Activated naive CD4-positive, alpha-beta T cell treated with anti-CD3 and anti-CD28 coated beads for 36 hours (primary cell): ENCODE results near the gene ATP12A. TPM values are rescaled to one million over a fixed set of nuclear protein-coding genes. Genes with fewer than 3 reads are reported as not detected.
A peak's percentile ranks its signal among the peaks of the same experiment; 100 is the strongest.

Source experiments
- CTCF ChIA-PET: fragments of 350-600 bp; sonication (Branson Sonifier 250); formaldehyde crosslinking; loops from one replicate; lab custom pipeline; 2021; ENCODE audit warnings: antibody characterized with exemption; lab: Charles Lee
- DNase-seq: peaks from one replicate; pipeline ENCODE4 v3.0.0-alpha.2; 2020
- H3K27ac Mint-ChIP-seq: one replicate; pipeline ENCODE4 v1.8.0; 2021; ENCODE audit warnings: mild to moderate bottlenecking, mixed read lengths
- H3K27me3 Mint-ChIP-seq: one replicate; pipeline ENCODE4 v1.8.0; 2021; ENCODE audit warnings: low read depth, mixed read lengths
- H3K36me3 Mint-ChIP-seq: one replicate; pipeline ENCODE4 v1.8.0; 2021; ENCODE audit warnings: low read depth, mixed read lengths
- H3K4me1 Mint-ChIP-seq: one replicate; pipeline ENCODE4 v1.8.0; 2021; ENCODE audit warnings: low read depth, mixed read lengths
- H3K4me3 Mint-ChIP-seq: one replicate; pipeline ENCODE4 v1.8.0; 2021; ENCODE audit warnings: mild to moderate bottlenecking, moderate library complexity, mixed read lengths
- H3K9me3 Mint-ChIP-seq: one replicate; pipeline ENCODE4 v1.8.0; 2021; ENCODE audit warnings: mixed read lengths
- intact Hi-C: fragments of 100-400 bp; cut with micrococcal nuclease; formaldehyde crosslinking; loops from one replicate; pipeline ENCODE4 v1.15.1; 2023
- total RNA-seq, 2 experiments: library from RNA; stranded (reverse); gene quantifications; one replicate each; pipeline ENCODE4 v1.2.3, GENCODE V29; 2021

ATP12A gene
- total RNA-seq, 2 experiments from 2014 or later = 0.05 TPM; not detected in 1

DNA sequence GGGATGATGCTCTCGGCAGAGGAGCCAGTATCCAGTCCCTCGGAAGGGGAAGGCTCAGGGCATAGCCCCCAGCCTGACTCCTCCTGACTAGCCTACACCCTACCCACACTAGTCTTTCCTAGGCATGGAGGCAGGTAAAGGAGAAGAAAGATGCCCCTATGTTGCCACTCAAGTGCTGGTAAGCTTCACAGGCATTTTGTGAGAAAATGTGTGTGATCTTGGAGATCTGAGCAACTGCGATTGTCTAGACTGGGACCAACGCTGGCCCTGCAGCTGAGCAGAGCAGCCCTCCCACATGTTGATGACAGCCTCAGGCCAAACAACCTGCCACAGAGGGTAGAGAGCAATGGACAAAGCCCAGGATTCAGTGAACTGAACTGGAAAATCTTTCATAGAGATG, 11.7 kb upstream of the ATP12A start:
- CTCF ChIA-PET = interaction anchor here (0.8 to 2.1 kb wide), 4 partner anchors 14 to 63 kb away, joined by 3 to 10 read pairs (median 4); no protein-coding TSS in a partner anchor
- Mint-ChIP-seq H3K4me3 (no peak overlapping the region), H3K4me1 (peaks cover 10% of the 10 kb centered on the region), H3K36me3 (no peaks in the 10 kb centered on the region), H3K27me3 (peaks cover 21% of the 10 kb centered on the region), H3K27ac (no peak overlapping the region), H3K9me3 (no peaks in the 10 kb centered on the region)
- intact Hi-C loops = no loop called here
- no peak for DNase-seq

DNA sequence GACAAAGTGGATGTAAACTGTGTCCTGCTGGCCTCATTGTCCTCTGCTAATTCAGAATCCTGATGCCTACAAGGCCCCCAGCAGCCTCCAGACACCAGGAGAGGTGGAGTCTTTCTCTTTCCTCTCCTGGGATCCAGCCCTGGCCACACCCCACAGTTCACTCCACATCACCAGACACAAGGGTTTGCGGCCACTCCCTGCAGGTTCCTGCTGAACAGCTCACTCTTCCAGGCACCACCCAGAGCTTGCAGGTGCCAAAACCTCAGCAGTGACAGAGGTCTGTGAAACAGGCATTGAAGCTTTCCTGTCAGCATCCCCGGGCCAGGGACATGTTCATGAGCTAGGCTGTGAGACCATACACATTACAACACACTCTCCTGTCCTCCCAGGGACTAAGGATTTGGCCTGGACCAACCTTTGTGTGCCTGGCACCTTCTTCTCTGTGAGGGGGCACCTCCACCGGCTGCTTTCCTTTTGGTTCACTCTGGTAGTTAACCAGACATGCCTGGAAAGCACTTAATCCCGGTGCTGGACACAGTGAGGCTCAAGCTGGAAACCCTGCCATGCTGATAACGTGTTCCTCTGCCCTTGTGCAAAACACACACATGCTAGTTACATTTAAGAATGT, 11.1 kb upstream of the ATP12A start:
- CTCF ChIA-PET = interaction anchor here (0.8 to 2.1 kb wide), 3 partner anchors 14 to 63 kb away, joined by 3 to 10 read pairs (median 5); no protein-coding TSS in a partner anchor
- Mint-ChIP-seq H3K9me3 (no peaks in the 10 kb centered on the region), H3K27ac (no peak overlapping the region), H3K36me3 (no peaks in the 10 kb centered on the region), H3K27me3 (peaks cover 21% of the 10 kb centered on the region), H3K4me3 (no peak overlapping the region), H3K4me1 (peaks cover 10% of the 10 kb centered on the region)
- DNase-seq = no peak
- intact Hi-C loops = no loop called here

DNA sequence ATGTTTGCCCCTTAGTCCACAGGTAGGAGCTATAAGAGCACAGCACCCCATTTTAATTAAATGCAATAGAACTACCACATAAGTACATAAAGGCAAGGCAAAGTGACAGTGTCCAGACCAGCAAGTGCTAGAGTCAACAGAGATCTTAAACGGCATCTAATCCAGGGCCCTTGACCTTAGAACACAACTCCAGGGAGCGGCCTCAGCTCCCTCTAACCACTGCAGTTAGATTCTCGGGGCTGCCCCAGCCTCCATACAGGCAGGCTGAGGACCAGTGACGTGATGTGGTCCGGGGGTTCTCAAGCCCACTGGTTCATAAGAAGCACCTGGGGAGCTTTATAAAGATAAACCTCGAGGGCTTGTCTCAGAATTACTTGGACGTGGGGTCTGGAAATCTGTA, 10.0 kb upstream of the ATP12A start:
- CTCF ChIA-PET = interaction anchor here (0.8 to 2.1 kb wide), 7 partner anchors 11 to 148 kb away, joined by 3 to 10 read pairs (median 3); no protein-coding TSS in a partner anchor
- Mint-ChIP-seq H3K4me3 (no peak overlapping the region), H3K36me3 (no peaks in the 10 kb centered on the region), H3K27me3 (peaks cover 22% of the 10 kb centered on the region), H3K27ac (no peak overlapping the region), H3K9me3 (no peaks in the 10 kb centered on the region), H3K4me1 (peaks cover 10% of the 10 kb centered on the region)
- no peak for DNase-seq
- intact Hi-C loops = no loop called here

DNA sequence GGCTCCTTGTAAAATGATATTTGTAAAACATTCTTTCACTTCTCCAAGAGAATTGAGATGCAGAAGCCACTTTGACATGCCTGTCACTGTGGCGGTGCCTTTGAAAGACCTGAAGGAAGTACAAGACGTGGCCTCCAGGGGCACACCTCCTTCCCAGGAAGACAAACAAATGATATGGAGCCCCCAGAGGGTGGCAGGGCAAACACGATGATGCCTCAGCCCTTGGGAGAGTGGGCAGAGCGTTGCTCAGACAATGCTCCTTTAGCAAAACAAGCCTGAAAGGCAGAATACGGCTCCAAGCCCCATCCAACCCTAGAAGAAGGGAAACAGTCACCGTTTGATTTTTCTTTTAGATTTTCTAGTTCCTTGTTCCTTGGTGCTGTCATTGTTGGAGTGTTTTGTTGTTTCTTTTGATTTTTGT, 9.2 kb upstream of the ATP12A start:
- H3K27me3 Mint-ChIP-seq = peaks cover 24% of the 10 kb centered on the region
- CTCF ChIA-PET = interaction anchor here (0.8 to 2.1 kb wide), 6 partner anchors 10 to 148 kb away, joined by 3 to 10 read pairs (median 3); no protein-coding TSS in a partner anchor

DNA sequence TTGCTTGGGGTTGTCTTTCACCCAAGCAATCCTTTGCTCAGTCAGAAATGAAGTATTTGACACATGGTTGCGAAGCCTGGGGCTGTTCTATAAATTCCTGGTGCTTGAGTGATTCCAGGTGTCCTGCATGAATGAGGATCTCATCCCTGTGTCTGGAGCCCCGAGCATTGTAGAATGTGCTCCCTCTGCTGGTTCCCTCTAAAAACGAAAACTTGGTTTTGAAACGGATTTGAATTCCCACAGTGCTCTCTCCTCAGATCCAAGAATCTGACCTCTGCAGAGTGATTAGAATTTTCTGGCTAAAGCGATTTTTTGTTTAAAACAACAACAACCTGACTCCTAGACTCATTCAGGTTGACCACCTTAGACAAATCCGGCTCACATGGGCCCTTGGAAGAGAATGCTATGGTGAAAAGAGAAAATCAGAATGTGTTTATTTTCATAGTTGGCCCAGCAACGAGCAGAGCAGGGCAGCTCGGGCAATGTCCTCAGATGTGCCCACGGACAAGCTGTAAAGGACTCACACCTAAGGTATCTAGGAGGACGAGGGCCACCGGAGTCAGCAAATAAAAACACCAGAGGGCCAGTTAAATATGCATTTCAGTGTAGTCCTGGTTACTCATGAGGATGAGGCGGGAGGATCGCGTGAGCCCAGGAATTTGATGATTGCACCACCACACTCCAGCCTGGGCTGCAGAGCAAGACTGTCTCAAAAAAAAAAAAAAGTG, 8.7 kb upstream of the ATP12A start:
- no peak for DNase-seq
- Mint-ChIP-seq H3K4me3 (no peak overlapping the region), H3K27me3 (peaks cover 29% of the 10 kb centered on the region), H3K36me3 (no peaks in the 10 kb centered on the region), H3K9me3 (no peaks in the 10 kb centered on the region), H3K4me1 (peaks cover 10% of the 10 kb centered on the region), H3K27ac (no peak overlapping the region)
- intact Hi-C loops = loop anchor here (1.0 kb wide), 2 partner anchors 65 to 91 kb away; no protein-coding TSS in a partner anchor
- CTCF ChIA-PET = interaction anchor here (0.6 to 2.7 kb wide), 10 partner anchors 11 to 1748 kb away, joined by 3 to 25 read pairs (median 6); no protein-coding TSS in a partner anchor

More for the DNA sequence above, 9.2 kb upstream of the ATP12A start:
- peak; percentile 48 for DNase-seq
- Mint-ChIP-seq H3K9me3 (no peaks in the 10 kb centered on the region), H3K36me3 (no peaks in the 10 kb centered on the region), H3K4me3 (no peak overlapping the region), H3K4me1 (peaks cover 10% of the 10 kb centered on the region), H3K27ac (no peak overlapping the region)
- intact Hi-C loops = loop anchor here (1.0 kb wide), 2 partner anchors 65 to 91 kb away; no protein-coding TSS in a partner anchor

DNA sequence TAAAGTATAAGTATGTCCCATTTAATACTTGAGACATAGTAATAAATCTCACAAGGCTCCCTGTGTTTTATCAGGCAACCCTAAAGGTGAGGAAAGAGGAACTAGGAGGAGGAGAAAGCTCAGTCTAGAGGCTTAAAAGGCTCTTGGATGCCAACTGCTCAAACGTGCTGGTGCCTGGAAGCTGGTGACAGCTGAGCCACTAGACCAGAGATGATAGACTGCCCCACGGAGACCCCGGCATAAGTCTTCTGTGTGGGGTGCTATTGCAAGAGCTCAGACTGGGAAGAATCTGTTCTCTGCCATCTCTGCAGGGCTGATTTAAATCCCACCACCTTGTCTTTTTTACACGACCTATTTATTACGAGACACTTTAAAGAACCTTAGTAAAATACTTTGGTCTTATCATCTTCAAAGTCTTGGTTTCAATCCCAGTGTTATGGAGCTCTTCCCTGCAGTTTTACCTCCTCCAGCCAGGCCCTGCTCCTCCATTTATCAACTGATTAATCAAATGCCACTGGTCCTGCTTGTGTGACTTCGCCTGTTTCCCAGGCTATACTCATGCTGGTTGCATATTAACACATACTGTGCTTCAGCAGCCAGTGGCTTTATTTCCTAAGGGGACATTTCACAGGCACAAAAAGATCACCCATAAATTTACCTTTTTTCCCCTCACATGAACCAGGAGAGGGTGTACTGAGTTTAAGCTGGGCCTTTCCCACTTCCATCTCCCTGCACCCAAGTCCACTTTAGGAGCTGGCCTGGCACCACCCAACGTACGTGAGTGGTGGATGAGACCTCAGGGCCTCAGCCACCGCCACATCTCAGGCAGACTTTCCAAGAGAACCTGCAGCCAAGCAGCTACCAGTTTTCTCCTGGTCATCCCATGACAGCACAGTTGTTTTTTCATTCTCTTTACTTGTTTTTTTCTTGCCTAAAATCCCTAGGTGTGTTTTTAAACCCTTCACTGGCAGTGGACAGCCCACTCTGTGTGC, 7.8 kb upstream of the ATP12A start:
- intact Hi-C loops = no loop called here
- H3K36me3 Mint-ChIP-seq = no peaks in the 10 kb centered on the region
- CTCF ChIA-PET = interaction anchor here (0.6 to 2.7 kb wide), 19 partner anchors 9 to 1749 kb away, joined by 3 to 25 read pairs (median 4); no protein-coding TSS in a partner anchor
- peaks cover 36% of the 10 kb centered on the region for H3K27me3 Mint-ChIP-seq
- no peak overlapping the region for H3K4me3 Mint-ChIP-seq
- H3K4me1 Mint-ChIP-seq = peaks cover 10% of the 10 kb centered on the region
- no peak overlapping the region for H3K27ac Mint-ChIP-seq
- no peaks in the 10 kb centered on the region for H3K9me3 Mint-ChIP-seq
- no peak for DNase-seq

DNA sequence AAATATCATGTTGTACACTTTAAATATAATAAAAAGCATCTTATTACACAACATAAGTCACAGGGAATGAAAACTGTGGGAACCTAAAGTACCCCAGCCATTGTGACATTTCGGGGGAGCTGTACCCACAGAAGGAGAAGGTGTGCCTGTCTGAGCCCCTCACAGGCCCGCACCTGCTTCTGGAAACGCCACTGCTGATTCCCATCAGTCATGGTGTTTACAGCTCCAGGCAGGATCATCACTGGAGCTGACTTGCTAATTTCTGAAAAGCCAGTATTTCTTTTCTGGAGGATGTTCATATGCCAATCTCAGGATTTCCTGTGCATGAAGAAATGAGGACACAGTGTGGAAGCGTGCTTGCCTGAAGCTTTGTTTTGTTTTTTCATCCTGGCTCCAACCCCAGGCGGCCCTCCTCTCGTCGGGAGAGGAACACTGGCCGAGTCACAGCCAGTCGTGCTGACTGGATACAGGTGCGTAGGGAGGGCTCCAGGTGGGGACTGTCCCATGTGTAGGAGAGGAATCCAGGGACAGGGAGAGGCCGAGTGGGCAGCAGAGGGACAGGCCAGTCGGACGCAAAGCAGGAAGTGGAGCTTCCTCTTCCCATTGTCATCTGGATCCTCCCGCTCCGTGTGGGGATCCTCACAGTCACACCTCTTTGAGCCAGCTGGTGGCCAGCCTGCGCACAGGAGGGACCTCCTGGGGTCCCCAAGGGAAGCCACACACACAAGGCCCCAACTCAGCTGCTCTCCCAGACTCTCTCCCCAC, 4.2 kb upstream of the ATP12A start:
- H3K27me3 Mint-ChIP-seq = peaks cover 41% of the 10 kb centered on the region
- intact Hi-C loops = no loop called here
- no peaks in the 10 kb centered on the region for H3K36me3 Mint-ChIP-seq
- no peak overlapping the region for H3K27ac Mint-ChIP-seq
- no peak for DNase-seq
- CTCF ChIA-PET = interaction anchor here (0.8 to 1.5 kb wide), 3 partner anchors 18 to 96 kb away, joined by 3 read pairs; no protein-coding TSS in a partner anchor
- H3K4me3 Mint-ChIP-seq = no peak overlapping the region
- H3K9me3 Mint-ChIP-seq = no peaks in the 10 kb centered on the region
- peaks cover 10% of the 10 kb centered on the region for H3K4me1 Mint-ChIP-seq

DNA sequence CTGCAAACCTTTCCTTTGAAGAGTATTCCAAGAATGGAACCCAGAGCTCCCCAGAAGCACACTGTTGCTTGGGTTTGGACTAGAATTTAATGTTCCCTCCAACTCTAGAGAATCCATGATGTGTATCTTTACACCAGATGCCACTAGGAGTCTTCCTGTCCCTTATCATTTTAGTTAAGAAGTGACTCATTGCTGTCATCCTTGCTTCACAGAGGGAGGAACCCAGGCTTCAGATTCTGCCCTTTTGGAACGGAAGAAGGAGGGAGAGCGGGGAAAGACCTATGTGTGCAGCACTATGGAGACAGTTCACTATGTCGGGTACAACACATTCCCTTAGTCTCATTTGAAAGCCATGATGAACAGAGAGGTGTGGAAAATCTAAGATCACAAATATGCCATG, 2.1 kb upstream of the ATP12A start:
- H3K9me3 Mint-ChIP-seq = no peaks in the 10 kb centered on the region
- H3K4me3 Mint-ChIP-seq = no peak overlapping the region
- H3K4me1 Mint-ChIP-seq = peaks cover 5% of the 10 kb centered on the region
- H3K27me3 Mint-ChIP-seq = peaks cover 43% of the 10 kb centered on the region
- DNase-seq = no peak
- intact Hi-C loops = no loop called here
- CTCF ChIA-PET = interaction anchor here (0.6 to 1.4 kb wide), 4 partner anchors 16 to 73 kb away, joined by 3 to 5 read pairs (median 4); no protein-coding TSS in a partner anchor
- H3K36me3 Mint-ChIP-seq = no peaks in the 10 kb centered on the region
- no peak overlapping the region for H3K27ac Mint-ChIP-seq

DNA sequence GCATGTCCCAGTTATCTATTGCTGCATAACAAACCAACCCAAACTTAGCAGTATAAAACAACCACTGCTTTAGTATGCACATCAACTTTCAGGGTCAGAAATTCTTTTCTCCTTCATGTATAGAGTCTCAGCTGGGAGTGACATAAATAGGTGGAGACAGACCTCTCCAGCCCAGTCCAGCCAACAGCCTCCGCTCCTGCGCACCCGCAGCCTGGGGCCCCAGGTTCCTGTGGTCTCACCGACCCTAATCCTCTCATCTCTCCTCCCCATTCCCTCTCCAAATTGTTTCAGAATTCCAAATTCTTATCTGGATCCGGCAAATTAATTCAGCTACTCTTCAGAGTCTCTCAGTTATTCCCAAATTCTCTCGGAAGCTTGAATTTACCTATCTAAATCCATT, 522 bp upstream of the ATP12A start:
- DNase-seq = no peak
- intact Hi-C loops = loop anchor here (2.0 kb wide), 1 partner anchor 167 kb away; the partner anchor contains the start of gene PARP4
- CTCF ChIA-PET = no interaction called here
- Mint-ChIP-seq H3K4me3 (peak overlapping the region; percentile 26), H3K27ac (no peak overlapping the region), H3K4me1 (peaks cover 18% of the 10 kb centered on the region), H3K9me3 (no peaks in the 10 kb centered on the region), H3K27me3 (peaks cover 47% of the 10 kb centered on the region), H3K36me3 (no peaks in the 10 kb centered on the region)

DNA sequence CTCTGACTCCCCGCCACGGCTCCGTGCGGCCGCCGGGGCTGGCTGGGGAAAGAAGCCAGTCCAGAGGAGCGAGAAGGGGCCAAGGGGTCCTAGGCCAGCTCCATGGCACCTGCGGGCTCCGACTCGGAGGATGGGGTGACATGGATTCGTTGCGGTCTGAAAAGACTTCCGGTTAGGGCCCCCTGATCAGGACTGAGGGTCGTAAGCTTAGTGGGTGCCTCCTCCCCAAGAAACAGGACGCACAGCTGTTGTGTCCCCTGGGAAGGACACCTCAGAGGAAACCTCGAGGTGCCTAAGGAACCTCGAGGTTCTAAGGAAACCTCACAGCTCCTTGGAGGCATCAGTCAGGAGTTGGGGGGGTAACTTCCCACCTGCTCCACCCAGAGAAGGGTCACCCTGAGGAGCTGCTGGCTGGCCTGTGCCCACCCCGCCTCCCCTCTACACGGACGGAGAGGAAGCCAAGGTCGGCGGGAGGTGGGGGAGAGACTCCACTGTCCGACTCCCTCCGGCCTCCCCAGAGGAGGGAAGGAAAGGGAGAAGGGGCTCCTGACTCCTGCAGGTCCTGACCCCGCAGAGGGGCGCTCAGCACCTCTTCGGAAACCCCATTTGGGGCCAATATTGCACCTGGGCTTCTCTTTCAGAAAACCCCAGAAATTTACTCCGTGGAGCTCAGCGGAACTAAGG, 855 bp downstream of the ATP12A start:
- DNase-seq = no peak
- H3K4me1 Mint-ChIP-seq = peaks cover 31% of the 10 kb centered on the region
- peaks cover 46% of the 10 kb centered on the region for H3K27me3 Mint-ChIP-seq
- H3K4me3 Mint-ChIP-seq = no peak overlapping the region
- no peak overlapping the region for H3K27ac Mint-ChIP-seq
- CTCF ChIA-PET = interaction anchor here (0.7 to 1.4 kb wide), 3 partner anchors 8 to 46 kb away, joined by 3 to 9 read pairs (median 3); no protein-coding TSS in a partner anchor
- H3K36me3 Mint-ChIP-seq = no peaks in the 10 kb centered on the region
- no peaks in the 10 kb centered on the region for H3K9me3 Mint-ChIP-seq
- intact Hi-C loops = loop anchor here (2.0 kb wide), 1 partner anchor 168 kb away; the partner anchor contains the start of gene PARP4
